Kasumi-1 (cell line): Measurements from ENCODE around the gene ABCA9.

ENCODE experiments used
- DNase-seq, 2 experiments: peaks; one replicate each; lab custom pipeline; 2025; lab: John Stamatoyannopoulos, UW

Gene ABCA9

GRCh38 chr17:69067274-69068047 lies 6.7 kb upstream of the ABCA9 start:
- DNase-seq = no peak

DNA sequence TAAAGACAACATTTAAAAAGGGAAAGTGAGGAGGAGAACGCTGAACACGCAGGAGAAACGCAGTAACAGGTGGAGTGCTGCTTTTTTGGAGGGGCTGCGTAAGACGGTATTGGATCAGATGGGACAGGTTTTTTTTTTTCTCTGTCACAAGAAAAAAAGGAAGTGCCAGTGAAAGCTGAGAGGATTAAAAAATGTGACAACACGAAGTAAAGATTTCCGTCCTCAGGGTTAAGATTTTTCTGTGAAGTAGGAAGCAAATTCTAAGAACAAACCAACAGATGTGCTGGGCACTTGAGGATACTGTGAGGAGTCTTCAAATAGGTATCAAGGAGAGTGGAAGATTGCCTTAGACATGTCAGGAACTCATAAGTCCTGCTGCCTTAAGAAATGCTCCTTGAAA lies 5.8 kb upstream of the ABCA9 start:
- DNase-seq = peak; percentile 32 to 59

GRCh38 chr17:69065113-69065512 lies 4.4 kb upstream of the ABCA9 start:
- DNase-seq = no peak

- no peak for DNase-seq
These were observed 3.7 kb upstream of the ABCA9 start for GRCh38 chr17:69064476-69064875.

- DNase-seq = no peak
These were observed 3.3 kb upstream of the ABCA9 start for GRCh38 chr17:69064001-69064400.

DNA sequence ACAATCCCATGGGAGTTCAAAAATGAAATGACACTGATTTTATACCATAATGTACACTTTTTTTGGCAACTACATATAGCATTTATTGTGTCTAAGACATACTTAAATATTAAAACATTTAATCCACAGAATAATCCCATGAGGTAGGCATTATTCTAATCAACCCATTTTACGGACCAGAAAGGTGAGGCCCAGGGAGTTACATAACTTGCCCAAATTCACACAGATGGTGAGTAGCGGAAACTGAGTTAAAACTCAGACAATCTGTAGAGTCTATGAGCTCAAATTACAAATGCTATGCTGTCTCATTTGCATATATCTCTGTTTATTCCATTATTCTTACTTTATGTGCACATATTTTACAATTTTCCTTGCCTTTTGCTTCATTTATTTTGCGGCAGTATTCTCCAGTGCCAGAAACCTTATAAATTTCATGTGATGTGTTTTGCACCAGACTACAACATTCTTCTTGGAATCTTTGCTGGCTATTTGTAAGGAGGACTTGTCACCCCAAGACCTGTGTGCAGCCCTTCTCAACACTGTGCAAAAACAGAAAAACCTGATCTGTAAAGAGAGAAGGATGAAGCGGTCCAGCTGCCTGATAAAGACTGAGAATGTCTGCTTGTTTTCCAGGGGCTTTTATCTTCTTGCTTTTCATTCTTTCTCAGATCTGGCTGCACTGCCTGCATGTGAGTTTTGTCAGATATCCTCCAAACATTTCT lies 2.3 kb upstream of the ABCA9 start:
- DNase-seq = no peak

- DNase-seq = no peak
These were observed 1.2 kb upstream of the ABCA9 start for GRCh38 chr17:69061721-69062556.

- no peak for DNase-seq
These were observed 1.1 kb downstream of the ABCA9 start for GRCh38 chr17:69059458-69060175.

DNA sequence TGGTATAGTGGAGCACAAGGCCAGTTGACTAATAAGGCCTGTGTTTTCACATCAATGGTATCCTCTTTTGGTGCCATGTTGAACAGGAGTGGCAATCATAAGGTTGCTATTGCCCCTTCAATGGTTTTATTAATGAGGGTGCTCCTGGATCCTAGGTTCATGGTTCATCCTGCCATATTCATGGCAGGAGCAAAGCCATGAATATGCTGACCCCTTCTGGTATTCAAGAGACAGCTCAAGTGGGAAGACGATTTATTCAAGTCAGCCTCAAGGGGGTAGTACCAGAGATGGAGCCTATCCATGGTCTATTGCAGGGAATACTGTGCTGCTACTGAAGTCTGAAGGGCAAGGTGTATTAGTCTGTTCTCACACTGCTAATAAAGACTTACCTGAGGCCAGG lies 2.6 kb downstream of the ABCA9 start:
- peak; percentile 25 to 37 for DNase-seq

GRCh38 chr17:69057280-69057679 lies 3.4 kb downstream of the ABCA9 start:
- DNase-seq = no peak

DNA sequence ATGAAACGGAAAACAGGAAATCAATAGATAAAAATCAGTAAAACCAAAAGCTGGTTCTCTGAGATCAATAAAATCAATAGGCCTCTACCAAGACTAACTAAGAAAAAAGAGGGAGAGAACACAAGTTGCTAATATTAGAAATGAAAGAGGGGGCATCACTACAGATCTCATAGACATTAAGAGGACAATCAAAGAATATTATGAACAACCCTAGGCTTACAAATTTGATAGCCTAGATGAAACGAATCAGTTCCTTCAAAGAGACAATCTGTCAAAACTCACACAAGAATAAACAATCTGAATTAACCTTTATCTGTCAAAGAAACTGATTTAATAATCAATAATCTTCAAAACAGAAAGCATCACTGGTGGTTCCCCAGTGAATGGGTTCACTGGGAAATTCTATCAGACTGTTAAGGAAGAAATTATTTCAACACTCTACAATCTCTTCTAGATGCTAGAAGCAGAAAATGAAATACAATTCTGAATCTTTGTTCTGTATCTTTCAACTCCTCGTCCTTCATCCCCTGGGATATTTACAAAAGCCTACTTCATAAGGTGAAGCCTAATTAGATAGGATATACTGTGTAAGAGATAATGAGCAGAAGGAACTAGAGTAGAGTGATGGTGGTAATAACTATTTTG lies 4.4 kb downstream of the ABCA9 start:
- DNase-seq = no peak

GRCh38 chr17:69055334-69055733 lies 5.4 kb downstream of the ABCA9 start:
- no peak for DNase-seq

DNA sequence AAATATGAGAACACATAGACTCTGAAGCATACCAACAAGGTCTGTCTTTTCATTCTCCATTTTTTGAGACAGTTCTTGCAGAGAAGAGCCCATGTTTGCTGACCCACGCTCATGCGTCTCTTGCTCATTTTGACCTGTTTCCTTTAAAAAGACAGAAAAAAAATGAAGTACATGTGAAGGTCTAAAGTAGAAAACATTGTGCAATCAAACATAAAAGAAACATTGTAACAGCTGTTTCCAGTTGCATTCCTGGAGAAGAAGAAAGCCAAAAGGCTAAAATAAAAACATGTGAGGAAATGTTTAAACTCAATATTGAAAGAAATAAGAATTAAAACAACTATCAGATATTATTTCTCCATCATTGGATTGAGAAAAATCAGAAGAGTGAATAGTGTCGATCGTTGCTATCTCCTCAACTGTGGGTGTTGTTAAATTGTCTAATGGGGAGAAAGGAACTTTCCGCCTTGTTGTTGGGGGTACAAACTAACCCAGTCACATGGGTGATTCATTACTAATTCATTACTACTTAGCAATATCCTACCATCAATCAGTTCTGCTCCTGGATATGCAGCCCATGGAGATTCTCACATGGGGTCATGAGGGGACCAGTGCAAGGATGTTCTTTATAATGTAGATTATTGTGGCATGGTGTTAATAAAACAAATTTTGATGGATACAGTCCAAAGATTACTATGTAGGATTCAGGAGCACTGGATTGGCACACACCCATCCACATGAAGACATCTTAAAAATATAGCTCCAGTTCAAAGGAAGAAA lies 9.5 kb downstream of the ABCA9 start:
- DNase-seq = no peak

DNA sequence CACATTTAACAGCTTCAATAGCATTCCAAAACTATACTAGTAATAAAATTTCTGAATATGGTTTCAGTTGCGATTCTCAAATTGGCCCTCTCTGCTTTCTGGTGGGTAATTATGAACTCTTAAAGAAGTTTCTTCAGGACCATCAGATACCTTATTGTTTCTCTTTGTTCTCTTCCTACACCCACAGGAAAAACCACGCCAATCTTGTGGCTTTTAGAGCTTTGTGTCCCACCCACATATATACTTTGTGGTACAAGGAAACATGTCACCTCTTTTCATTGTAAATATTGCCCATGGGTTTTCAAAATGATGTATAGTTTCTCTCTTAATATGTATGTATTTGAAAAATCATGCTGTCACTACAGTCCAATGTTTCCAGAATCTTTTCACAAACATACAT lies 12.1 kb downstream of the ABCA9 start:
- no peak for DNase-seq

GRCh38 chr17:69047368-69048263 lies 13.1 kb downstream of the ABCA9 start:
- DNase-seq = peak; percentile 51 to 75

- no peak for DNase-seq
These were observed 14.5 kb downstream of the ABCA9 start for GRCh38 chr17:69046121-69046807.

DNA sequence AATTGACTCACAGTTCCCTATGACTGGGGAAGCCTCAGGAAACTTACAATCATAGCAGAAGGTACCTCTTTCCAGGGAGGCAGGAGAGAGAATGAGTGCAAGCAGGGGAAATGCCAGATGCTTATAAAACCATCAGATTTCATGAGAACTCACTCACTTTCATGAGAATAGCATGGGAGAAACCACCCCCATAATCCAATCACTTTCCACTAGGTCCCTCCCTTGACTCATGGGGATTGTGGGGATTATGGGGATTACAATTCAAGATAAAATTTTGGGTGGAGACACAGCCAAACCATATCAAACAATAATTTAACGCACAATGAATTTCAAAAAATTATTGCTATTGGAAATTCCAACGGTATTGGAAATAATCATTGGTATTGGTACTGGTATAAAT lies 15.1 kb downstream of the ABCA9 start:
- no peak for DNase-seq

DNA sequence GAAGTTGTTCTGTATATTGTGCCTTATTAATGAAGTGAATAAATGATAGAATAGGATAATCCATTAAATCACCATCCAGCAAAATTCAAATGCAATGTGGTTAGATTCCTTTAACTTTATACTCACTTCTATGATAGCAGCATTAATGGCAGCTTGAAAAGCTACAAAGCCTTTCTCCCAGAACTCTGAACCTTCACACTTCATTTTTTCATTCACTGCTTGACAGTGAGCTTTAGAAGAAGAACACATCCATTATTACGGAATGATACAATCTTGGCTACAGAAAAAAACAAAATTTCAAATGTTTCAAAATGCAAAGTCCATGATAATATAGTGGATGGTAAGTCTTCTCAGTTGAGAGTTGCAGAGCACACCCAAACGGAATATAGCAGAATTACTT lies 16.4 kb downstream of the ABCA9 start:
- no peak for DNase-seq

DNA sequence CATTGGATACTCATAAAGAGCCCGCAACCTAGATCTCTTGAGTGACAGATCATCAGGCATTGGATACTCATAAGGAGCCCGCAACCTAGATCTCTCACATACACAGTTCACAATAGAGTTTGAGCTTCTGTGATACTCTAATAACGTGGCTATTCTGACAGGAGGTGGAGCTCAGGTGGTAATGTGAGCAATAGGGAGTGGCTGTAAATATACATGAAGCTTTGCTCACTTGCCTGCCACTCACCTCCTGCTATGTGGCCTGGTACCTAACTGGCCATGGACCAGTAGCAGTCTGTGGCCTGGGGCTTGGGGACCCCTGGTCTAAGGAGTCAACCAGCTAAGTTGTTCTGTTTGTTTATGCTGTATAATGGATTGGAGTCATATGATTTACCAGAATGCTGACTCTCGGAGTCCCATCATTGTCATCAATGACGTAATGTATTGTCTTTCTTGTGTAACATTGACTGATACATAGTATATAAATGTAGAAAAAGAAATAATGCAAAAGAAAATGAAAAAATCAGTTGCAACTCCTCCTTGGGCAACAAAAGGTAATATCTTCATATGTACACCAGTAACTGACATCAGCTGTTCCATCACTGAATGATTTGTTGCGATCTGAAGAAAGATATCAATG lies 17.5 kb downstream of the ABCA9 start:
- DNase-seq = no peak
